ENCODE measurements around the gene FBXO45.
A peak's percentile ranks its signal among the peaks of the same experiment; 100 is the strongest.

DNA sequence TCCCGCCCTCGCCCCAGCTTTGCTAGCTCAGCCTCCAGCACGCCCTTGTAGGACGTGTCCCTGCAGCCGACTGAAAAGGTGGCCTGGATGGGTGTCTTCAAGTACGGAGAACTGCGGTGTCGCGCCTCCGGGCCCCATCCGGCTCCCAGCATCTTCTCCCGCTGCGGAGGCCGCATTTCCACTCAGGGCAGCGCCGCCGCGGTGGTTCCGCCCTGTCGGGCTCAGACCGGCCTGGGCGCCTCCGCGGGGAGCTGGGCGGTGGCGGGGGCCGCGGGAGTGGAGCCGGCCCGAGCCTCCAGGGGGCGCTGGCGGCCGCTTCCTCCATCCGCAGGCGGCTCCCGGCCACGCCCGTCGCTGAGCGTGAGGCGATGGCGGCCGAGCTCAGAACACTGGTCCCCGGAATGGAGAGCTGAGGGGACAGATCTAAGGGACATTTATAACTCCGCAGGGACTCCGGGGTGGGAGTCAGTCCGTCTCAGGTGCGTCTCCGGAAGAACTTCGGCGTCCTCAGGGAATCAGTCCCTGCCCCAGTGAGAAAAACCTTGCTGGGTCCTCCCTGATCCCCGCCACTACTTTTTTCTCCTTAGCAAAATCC, 39.7 kb upstream of the FBXO45 start:
- peak; percentile 29 to 64 for TF ChIP-seq CTCF (conservative IDR thresholded peaks at IDR 0.05 in 1 of 2, IDR thresholded peaks at IDR 0.05 in 1 of 2; ENCODE audit: low read depth in 1 of 2, low read length in 2 of 2)
- no peak for TF ChIP-seq EZH2 (IDR thresholded peaks at IDR 0.05; ENCODE audit: low read length, missing control alignments)
